Renal cortex interstitium (tissue), 15 donors: ENCODE data around the gene LRTM1. TPM values are rescaled to one million over a fixed set of nuclear protein-coding genes. Genes with fewer than 3 reads are reported as not detected.

Source experiments
- DNase-seq, 11 donors: peaks; one replicate each; pipeline ENCODE4 v3.0.0-alpha.2; 2013; ENCODE audit warnings: low read depth in 9 of 11, low spot score in 4 of 11; ENCODE audit errors: extremely low read depth in 1 of 11
- long read RNA-seq, 16 experiments: transcript quantifications; one replicate each; lab custom pipeline, GENCODE V29; 2026
- polyA plus RNA-seq, 3 donors: library from polyadenylated mRNA; unstranded; fragments of 120-200 nt; gene quantifications; one replicate each; pipeline ENCODE4 v1.2.1, GENCODE V29; 2013; ENCODE audit not compliant: insufficient read length in 3 of 3

LRTM1 gene
- not detected for polyA plus RNA-seq
- long read RNA-seq, donor 1 = 0 reads
- long read RNA-seq, donor 2 = 0 reads
- long read RNA-seq, donor 3 = 0 reads
- long read RNA-seq, donor 4 = 0 reads
- long read RNA-seq, donor 5 = 0 reads
- long read RNA-seq, donor 6 = 0 reads
- long read RNA-seq, donor 7 = 0 reads
- long read RNA-seq, donor 8 = 0 reads
- long read RNA-seq, donor 9 = 0 reads
- long read RNA-seq, donor 10 = 0 reads
- long read RNA-seq, donor 11 = 0 reads
- long read RNA-seq, donor 12 = 0 reads
- long read RNA-seq, donor 13 = 0 reads
- long read RNA-seq, donor 14 = 0 reads
- long read RNA-seq, donor 15 = 0 reads
- long read RNA-seq, donor 16 = 0 reads

GRCh38 chr3:54928046-54928770, at the start of gene LRTM1:
Gene LRTM1, minus strand, starts transcription at chr3:54928059. Its CDS starts 148 bp downstream, at chr3:54927911.
- no peak for DNase-seq

GRCh38 chr3:54977439-54977838, 49.6 kb upstream of the LRTM1 start:
- no peak for DNase-seq

- no peak for DNase-seq
These were observed 43.0 kb upstream of the LRTM1 start for GRCh38 chr3:54970895-54971294.

- no peak for DNase-seq
These were observed 41.8 kb upstream of the LRTM1 start for GRCh38 chr3:54969652-54970051.

GRCh38 chr3:54968546-54969172, 40.8 kb upstream of the LRTM1 start:
- DNase-seq = no peak

GRCh38 chr3:54967731-54968161, 39.9 kb upstream of the LRTM1 start:
- DNase-seq = no peak

GRCh38 chr3:54966979-54967378, 39.1 kb upstream of the LRTM1 start:
- DNase-seq = no peak

GRCh38 chr3:54965746-54966145, 37.9 kb upstream of the LRTM1 start:
- DNase-seq = no peak

- no peak for DNase-seq
These were observed 36.2 kb upstream of the LRTM1 start for GRCh38 chr3:54964081-54964480.

- DNase-seq = no peak
These were observed 35.8 kb upstream of the LRTM1 start for GRCh38 chr3:54963641-54964040.

- no peak for DNase-seq
These were observed 34.3 kb upstream of the LRTM1 start for GRCh38 chr3:54962200-54962599.

GRCh38 chr3:54960701-54961100, 32.8 kb upstream of the LRTM1 start:
- no peak for DNase-seq

- no peak for DNase-seq
These were observed 32.2 kb upstream of the LRTM1 start for GRCh38 chr3:54960082-54960481.

- no peak for DNase-seq
These were observed 29.9 kb upstream of the LRTM1 start for GRCh38 chr3:54957711-54958110.

GRCh38 chr3:54955941-54956340, 28.1 kb upstream of the LRTM1 start:
- DNase-seq = no peak

- DNase-seq = no peak
These were observed 27.6 kb upstream of the LRTM1 start for GRCh38 chr3:54955496-54955895.

GRCh38 chr3:54954521-54954920, 26.7 kb upstream of the LRTM1 start:
- no peak for DNase-seq

GRCh38 chr3:54954022-54954421, 26.2 kb upstream of the LRTM1 start:
- no peak for DNase-seq

GRCh38 chr3:54951405-54951804, 23.5 kb upstream of the LRTM1 start:
- peak in 7 of 11 donors; percentile 29 to 47 (median 33) for DNase-seq

- no peak for DNase-seq
These were observed 22.6 kb upstream of the LRTM1 start for GRCh38 chr3:54950391-54951003.
